Islet of Langerhans (tissue), 1 donor: ENCODE data around the gene SLC38A6.

ENCODE experiments used
- FAIRE-seq: peaks from one replicate; lab custom pipeline; 2011; peaks lifted over from hg19 to GRCh38; lab: Jason Lieb, UNC

The SLC38A6 gene

GRCh38 chr14:60980811-60981632 is at the start of gene SLC38A6, which contains the start of gene TRMT5:
Gene SLC38A6 (plus strand): TSS chr14:60981245. CDS start chr14:60981278, 33 bp downstream.
Gene TRMT5 (minus strand): TSS chr14:60981079. CDS start chr14:60980973, 106 bp downstream.
- peak; percentile 60 for FAIRE-seq

GRCh38 chr14:60933920-60934655 is 47.0 kb upstream of the SLC38A6 start:
- no peak for FAIRE-seq

- FAIRE-seq, result no peak
These were observed 45.7 kb upstream of the SLC38A6 start for GRCh38 chr14:60935319-60935718.

DNA sequence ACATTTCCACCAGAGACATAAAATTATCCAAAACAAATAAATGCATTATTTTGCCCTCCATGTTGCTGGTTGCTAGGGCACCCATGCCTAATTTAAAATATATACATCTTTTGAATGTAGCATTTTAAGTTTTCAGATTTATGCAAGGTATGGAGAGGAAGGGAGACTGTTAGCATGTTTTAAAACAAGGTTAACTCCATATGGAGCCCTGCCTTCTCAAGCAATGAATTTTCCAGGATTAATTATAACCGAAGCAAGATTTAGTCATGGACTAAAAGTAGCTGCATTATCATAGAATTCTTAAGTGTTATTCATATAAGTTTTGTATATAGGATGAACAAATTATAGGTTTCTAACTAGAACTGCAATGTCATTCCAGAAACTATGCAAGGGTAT is 37.4 kb upstream of the SLC38A6 start:
- no peak for FAIRE-seq

GRCh38 chr14:60944204-60944603 is 36.8 kb upstream of the SLC38A6 start:
- FAIRE-seq, result no peak

GRCh38 chr14:60945984-60946383 is 35.1 kb upstream of the SLC38A6 start:
- no peak for FAIRE-seq

DNA sequence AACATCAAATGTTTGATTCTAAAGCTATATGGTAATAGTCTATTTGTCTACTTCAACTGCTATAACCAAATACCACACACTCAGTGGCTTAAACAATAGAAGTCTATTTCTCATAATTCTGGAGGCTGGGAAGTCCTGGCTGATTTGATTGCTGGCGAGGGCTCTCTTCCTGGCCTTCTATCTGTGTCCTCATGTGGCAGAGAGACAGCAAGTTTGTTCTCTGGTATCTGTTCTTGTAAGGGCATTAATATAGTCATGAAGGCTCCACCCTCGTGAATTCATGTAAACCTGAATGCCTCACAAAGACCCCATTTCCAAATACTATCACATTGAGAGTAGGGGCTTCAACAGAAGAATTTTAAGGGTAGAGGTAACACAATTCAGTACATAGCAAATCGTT is 34.3 kb upstream of the SLC38A6 start:
- no peak for FAIRE-seq

GRCh38 chr14:60951776-60952435 is 29.1 kb upstream of the SLC38A6 start:
- FAIRE-seq, result no peak

DNA sequence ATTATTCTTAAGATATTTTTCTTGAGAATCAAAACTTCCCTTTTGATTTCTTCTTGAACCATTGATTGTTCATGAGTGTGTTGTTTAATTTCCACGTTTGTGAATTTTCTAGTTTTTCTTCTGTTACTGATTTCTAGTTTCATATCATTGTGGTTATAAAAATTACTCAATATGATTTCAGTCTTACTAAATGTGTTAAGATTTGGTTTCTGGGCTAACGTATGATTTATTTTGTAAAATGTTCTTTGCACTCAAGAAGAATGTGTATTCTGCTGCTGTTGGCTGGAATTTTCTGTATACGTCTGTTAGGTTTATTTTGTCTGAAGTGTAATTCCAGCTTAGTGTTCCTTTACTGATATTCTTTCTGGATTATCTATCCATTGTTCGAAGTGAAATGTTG is 24.8 kb upstream of the SLC38A6 start:
- FAIRE-seq, result no peak

GRCh38 chr14:60956632-60957031 is 24.4 kb upstream of the SLC38A6 start:
- FAIRE-seq, result no peak

- no peak for FAIRE-seq
These were observed 22.9 kb upstream of the SLC38A6 start for GRCh38 chr14:60958146-60958545.

GRCh38 chr14:60963761-60964160 is 17.3 kb upstream of the SLC38A6 start:
- FAIRE-seq, result no peak

DNA sequence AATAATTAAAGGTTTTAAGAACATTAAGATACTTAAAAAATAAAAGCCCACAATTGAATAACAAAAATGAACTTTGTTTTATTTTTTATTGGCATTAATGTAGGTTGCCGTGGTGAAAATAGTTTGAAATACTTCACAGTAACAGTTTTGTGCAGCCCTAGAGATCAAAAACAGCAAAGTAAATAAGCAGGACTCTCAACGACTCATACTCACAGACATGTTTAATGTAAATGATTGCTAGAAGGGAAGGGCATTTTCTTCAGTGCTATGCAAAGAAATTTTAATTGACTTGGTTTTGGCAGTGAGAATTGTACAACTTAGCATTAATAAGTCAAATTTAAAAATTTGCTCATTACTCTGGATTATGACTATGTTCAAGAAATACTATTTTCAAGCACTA is 16.1 kb upstream of the SLC38A6 start:
- FAIRE-seq, result no peak

- FAIRE-seq, result peak; percentile 80
These were observed 15.6 kb upstream of the SLC38A6 start for GRCh38 chr14:60965402-60965801.

DNA sequence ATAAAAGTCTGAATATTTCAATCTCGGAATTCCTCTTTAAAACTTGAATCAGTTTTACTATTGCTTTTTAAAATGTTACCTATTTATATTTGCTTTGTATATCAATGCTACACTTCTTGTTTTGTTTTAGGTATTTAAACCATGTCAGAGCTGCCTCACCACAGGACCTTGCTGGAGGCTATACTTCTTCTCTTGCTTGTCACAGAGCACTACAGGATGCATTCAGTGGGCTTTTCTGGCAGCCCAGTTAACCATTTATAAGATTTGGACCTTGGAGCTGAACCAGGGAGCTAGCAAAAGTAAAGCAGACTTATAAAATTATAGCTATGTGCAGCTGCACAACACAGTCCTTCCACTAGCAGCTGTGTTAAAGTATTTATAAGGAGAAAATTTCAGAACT is 12.9 kb upstream of the SLC38A6 start:
- FAIRE-seq, result peak; percentile 17

GRCh38 chr14:60968671-60969070 is 12.4 kb upstream of the SLC38A6 start:
- FAIRE-seq, result peak; percentile 30

DNA sequence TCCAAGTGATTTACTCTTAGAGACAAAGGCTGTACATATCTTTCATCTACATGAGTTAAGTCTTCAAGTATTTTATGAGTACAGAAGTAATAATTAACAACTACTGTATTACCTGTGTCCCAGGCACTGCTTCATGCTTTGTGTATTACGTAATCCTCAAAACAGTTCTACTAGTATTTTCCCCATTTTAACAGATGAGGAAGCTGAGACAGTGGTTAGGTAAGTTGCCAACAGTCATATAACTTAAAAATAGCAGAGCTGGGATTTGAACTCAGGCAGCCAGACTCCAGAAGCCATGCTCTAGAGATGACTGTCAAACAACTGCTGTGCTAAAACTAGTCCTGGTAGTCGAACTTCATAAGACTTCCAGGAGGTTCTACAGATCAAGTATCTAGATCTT is 10.9 kb upstream of the SLC38A6 start:
- FAIRE-seq, result peak; percentile 24

- FAIRE-seq, result no peak
These were observed 9.8 kb upstream of the SLC38A6 start for GRCh38 chr14:60971271-60971670.

- no peak for FAIRE-seq
These were observed 8.8 kb upstream of the SLC38A6 start for GRCh38 chr14:60972295-60972694.

DNA sequence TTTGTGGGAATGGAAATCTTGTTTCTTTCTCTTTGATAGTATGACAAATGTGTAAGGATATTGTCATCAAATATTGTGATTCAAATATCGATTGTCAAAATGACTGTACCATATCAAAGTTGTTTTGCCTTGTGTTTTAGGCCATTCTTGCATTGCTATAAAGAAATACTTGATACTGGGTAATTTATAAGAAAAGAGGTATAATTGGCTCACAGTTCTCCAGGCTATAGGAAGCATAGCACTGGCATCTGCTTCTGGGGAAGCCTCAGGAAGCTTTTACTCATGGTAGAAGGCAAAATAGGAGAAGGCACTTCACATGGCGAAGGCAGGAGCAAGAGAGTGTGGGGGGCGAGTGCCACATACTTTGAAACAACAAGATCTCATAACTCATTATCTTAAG is 8.0 kb upstream of the SLC38A6 start:
- no peak for FAIRE-seq

GRCh38 chr14:60974090-60974651 is 6.9 kb upstream of the SLC38A6 start:
- no peak for FAIRE-seq

- FAIRE-seq, result no peak
These were observed 5.5 kb upstream of the SLC38A6 start for GRCh38 chr14:60975551-60975950.

DNA sequence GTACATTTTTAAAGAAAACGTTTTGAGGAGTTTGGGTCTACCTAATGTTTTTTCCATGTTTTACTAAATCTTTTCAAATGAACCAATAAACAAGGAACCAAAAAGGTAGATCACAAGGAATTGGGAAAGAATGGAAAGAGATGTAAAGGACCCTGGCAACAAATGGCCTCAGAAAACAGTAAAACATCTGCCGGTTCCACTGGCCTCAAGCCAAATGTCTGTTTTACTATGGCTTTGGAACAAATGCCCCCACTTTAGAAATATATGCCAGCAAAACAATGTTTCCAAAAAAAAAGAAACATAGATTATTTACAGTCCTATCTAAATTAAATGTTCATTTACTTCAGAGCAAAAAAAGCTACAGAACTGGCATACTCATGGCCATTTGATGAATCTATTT is 3.2 kb upstream of the SLC38A6 start:
- FAIRE-seq, result no peak
